ENCODE results near the gene PRRG4. TPM values are rescaled to one million over a fixed set of nuclear protein-coding genes. Genes with fewer than 3 reads are reported as not detected.

The PRRG4 gene
- total and polyA plus RNA-seq, 2 of the 13 experiments (the other 11 are each of a cell fraction or from before 2014, with no cell fraction given), result 0.24 to 0.95 TPM

DNA sequence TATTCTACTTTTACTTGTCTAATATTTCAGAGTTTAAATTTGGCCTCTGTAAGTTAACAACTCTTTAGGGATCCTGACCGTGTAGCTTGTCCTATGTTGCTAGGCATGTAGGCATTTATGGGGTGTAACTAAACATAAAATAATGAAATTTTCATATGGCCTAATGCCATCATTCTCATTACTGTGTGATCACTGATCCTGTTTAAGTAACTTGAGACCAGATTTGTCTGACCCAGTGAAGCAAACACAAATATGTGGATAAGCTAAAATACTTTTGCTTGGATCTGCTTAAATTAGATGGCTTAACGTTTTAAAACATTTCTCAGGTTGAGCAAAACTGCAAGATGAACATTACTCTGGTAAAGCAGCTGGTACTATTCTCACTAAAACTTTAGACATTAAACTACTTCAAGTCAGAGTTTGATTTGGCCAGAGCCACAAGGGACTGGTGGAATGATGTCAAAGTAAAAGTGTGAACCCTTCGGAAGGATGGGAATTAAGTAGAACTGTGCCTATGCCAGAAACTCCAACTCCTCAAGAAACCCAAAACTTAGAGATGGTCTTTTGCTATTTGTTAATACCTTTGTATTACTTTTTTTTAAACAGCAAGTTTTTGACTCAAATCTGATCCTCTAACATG lies 75.4 kb downstream of the PRRG4 start (continued):
- no peak for TF ChIP-seq ZNF205 (CRISPR knock-in tag; IDR thresholded peaks at IDR 0.05)
- TF ChIP-seq, protein P1, sequence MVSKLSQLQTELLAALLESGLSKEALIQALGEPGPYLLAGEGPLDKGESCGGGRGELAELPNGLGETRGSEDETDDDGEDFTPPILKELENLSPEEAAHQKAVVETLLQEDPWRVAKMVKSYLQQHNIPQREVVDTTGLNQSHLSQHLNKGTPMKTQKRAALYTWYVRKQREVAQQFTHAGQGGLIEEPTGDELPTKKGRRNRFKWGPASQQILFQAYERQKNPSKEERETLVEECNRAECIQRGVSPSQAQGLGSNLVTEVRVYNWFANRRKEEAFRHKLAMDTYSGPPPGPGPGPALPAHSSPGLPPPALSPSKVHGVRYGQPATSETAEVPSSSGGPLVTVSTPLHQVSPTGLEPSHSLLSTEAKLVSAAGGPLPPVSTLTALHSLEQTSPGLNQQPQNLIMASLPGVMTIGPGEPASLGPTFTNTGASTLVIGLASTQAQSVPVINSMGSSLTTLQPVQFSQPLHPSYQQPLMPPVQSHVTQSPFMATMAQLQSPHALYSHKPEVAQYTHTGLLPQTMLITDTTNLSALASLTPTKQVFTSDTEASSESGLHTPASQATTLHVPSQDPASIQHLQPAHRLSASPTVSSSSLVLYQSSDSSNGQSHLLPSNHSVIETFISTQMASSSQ (IDR thresholded peaks at IDR 0.05; ENCODE audit: low read depth), result no peak
- TF ChIP-seq, protein P1 (CRISPR knock-in tag; IDR thresholded peaks at IDR 0.05; ENCODE audit: borderline replicate concordance), result no peak

Other genes with a start within 250 kb of the PRRG4 start
- 389 and 593 TPM in 2 replicates for gene EIF3M, start 246.1 kb upstream of the PRRG4 start, total RNA-seq (2016; rRNA removed; fragmentation: Illumina TruSeq; extraction: Trizol)
- gene EIF3M, start 246.1 kb upstream of the PRRG4 start, polyA plus RNA-seq (2011; rRNA removed), result 226 and 279 TPM in 2 replicates
- gene CCDC73, start 35.3 kb upstream of the PRRG4 start, total RNA-seq (2016; rRNA removed; fragmentation: Illumina TruSeq; extraction: Trizol), result 0.08 and 0.11 TPM in 2 replicates
- gene CCDC73, start 35.3 kb upstream of the PRRG4 start, polyA plus RNA-seq (2011; rRNA removed), result 0.01 TPM in 2 replicates
- gene QSER1, start 62.9 kb downstream of the PRRG4 start, total RNA-seq (2016; rRNA removed; fragmentation: Illumina TruSeq; extraction: Trizol), result 17.3 and 46.6 TPM in 2 replicates
- gene QSER1, start 62.9 kb downstream of the PRRG4 start, polyA plus RNA-seq (2011; rRNA removed), result 7.2 and 8.9 TPM in 2 replicates
- 33.3 and 37.9 TPM in 2 replicates for gene DEPDC7, start 186.0 kb downstream of the PRRG4 start, total RNA-seq (2016; rRNA removed; fragmentation: Illumina TruSeq; extraction: Trizol)
- 14.7 and 17.3 TPM in 2 replicates for gene DEPDC7, start 186.0 kb downstream of the PRRG4 start, polyA plus RNA-seq (2011; rRNA removed)
- 10.1 and 14.0 TPM in 2 replicates for gene TCP11L1, start 209.6 kb downstream of the PRRG4 start, total RNA-seq (2016; rRNA removed; fragmentation: Illumina TruSeq; extraction: Trizol)
- gene TCP11L1, start 209.6 kb downstream of the PRRG4 start, polyA plus RNA-seq (2011; rRNA removed), result 7.4 and 7.9 TPM in 2 replicates